GM19238 (cell line): ENCODE results near the gene CFAP57.

Experiments
- DNase-seq: peaks from one replicate; pipeline ENCODE4 v3.0.0; 2011; ENCODE audit warnings: low spot score; ENCODE audit not compliant: insufficient read length

The CFAP57 gene

GRCh38 chr1:43298055-43298454 lies 125.9 kb downstream of the CFAP57 start:
- DNase-seq = no peak

GRCh38 chr1:43299101-43299500 lies 127.0 kb downstream of the CFAP57 start:
- no peak for DNase-seq

- DNase-seq = no peak
Measured at GRCh38 chr1:43300378-43301094, 128.4 kb downstream of the CFAP57 start, which contains the start of gene TIE1. Gene TIE1, plus strand, starts transcription at chr1:43300982. Its CDS starts 90 bp downstream, at chr1:43301072.

- DNase-seq = no peak
Measured at GRCh38 chr1:43302201-43302600, 130.1 kb downstream of the CFAP57 start.

- DNase-seq = no peak
Measured at GRCh38 chr1:43302721-43303470, 130.8 kb downstream of the CFAP57 start.

GRCh38 chr1:43303471-43304313 lies 131.6 kb downstream of the CFAP57 start:
- DNase-seq = no peak
